HG03280 (cell line): Measurements from ENCODE around the gene FNBP1.
A peak's percentile ranks its signal among the peaks of the same experiment; 100 is the strongest.
"Not testable (repeated sequence)": the region's sequence is repeated elsewhere in the genome, so short reads cannot be mapped to it uniquely, and the experiment has no call there.

Experiments used
- ATAC-seq: cut with Tn5 transposase; IDR thresholded peaks from one replicate; pipeline ENCODE4 v1.9.1; 2021; ENCODE audit warnings: mild to moderate bottlenecking, moderate library complexity; ENCODE audit not compliant: unreplicated experiment

Gene FNBP1

GRCh38 chr9:129895376-129896268 lies 147.4 kb downstream of the FNBP1 start:
- ATAC-seq = no peak

DNA sequence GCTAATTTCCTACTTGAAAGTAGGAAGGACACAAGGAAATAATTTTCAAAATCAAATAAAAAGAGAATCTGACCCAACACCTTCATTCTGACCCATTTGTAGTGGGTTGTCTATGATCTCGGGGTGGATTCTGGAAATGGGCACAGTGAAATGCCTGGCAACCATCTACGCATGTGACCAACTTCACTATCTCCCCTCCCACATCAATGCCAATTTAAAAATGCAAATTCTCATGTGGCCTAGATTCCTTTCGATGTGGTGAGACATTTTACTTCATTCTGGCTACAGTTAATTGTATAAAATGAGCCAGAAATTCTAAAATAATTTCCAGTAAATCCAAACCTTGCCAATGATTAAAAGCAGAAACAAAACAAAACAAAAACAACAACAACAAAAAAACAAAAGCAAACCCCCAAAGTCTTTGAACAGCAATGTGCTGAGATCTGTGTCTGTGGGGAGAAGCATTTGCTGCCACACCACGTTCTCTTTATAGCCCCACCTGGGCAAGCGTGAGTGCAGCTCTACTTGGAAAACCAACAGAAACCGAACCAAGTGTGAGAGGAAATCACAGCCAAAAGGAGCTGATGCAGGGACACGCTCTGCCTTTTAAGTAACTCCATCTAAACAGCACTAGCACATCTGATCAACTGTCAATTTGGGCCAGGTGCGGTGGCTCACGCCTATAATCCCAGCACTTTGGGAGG lies 148.7 kb downstream of the FNBP1 start:
- no peak for ATAC-seq

- ATAC-seq = no peak
Measured at GRCh38 chr9:129891569-129891968, 151.4 kb downstream of the FNBP1 start.

- not testable (repeated sequence) for ATAC-seq
Measured at GRCh38 chr9:129890718-129891299, 152.2 kb downstream of the FNBP1 start.

DNA sequence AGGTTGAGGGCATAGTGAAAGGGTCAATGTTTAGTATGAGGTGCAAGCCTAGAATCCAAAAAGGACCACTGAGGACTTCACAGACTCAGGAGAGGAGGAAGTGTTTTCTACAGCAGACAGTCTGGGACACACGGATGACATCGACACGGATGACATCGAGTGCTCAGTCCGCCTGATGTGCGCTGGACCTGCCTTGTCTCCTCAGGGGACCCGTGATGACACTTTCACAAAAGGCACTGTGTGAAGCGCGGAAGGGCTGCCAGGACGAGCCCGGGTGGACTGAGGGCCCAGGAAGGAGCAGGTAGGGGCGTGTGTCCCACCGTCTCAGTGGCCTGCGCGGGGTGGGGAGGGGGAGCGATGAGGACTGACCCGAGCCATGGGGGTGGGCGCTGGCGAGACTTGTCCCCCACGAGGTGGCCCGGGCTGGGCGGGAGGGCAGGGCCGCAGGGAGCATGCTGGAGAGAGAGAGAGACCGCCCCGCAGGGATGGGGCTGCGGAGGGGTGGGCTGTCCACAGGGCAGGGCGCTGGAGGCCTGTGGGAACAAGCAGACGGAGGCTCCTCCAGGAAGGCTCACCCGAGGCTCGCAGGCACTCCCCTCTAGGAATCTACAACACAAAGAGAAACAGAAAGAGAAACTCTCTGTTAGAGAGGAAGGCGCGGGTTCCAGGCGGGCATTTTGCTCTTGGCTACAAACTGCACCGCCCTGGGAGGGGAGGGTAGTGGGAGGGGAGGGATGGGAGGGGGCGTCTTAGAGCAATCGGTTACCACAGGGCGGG lies 152.9 kb downstream of the FNBP1 start:
- no peak for ATAC-seq

- ATAC-seq = no peak
Measured at GRCh38 chr9:129889122-129889940, 153.7 kb downstream of the FNBP1 start.

DNA sequence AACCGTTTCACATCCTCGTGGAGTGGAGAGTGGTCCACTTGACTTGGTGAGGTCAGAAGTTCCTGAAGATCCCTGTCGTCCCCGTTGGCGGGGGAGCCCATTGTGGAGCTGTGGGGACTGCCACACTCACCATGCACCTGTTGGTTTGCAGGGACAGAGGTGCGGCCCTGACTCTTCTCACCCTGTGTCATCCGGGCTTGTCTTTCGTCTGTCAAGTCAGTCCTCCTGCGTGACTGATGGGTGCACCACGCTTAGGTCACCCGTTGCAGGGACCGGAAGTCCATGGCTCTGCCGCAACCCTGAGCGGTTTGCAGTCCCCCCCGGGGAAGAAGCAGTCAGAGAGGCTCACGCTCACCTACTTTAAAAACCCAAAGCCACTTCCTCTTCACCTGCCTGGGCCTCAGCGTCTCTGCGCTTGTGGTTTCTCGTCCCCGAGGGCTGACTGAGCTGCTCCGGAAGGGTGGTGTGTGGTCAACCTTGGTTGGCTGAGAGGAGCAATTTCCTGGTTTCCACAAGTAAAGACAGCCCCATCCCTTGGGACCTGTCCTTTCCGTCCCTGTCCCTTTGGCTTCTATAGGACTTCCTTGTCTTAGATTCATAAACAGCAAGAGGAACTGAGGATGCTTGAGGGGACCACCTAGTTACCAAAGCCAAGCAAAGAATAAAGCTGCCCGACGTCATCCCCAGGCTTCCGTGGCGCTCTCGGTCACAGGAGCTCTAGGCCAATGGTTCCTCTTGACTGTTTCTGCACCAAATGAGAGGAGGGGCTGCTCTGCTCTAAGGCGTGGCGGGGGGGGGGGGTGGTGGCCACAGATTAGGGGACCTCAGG lies 154.5 kb downstream of the FNBP1 start:
- ATAC-seq = peak; percentile 50

- no peak for ATAC-seq
Measured at GRCh38 chr9:129887334-129888292, 155.4 kb downstream of the FNBP1 start.

DNA sequence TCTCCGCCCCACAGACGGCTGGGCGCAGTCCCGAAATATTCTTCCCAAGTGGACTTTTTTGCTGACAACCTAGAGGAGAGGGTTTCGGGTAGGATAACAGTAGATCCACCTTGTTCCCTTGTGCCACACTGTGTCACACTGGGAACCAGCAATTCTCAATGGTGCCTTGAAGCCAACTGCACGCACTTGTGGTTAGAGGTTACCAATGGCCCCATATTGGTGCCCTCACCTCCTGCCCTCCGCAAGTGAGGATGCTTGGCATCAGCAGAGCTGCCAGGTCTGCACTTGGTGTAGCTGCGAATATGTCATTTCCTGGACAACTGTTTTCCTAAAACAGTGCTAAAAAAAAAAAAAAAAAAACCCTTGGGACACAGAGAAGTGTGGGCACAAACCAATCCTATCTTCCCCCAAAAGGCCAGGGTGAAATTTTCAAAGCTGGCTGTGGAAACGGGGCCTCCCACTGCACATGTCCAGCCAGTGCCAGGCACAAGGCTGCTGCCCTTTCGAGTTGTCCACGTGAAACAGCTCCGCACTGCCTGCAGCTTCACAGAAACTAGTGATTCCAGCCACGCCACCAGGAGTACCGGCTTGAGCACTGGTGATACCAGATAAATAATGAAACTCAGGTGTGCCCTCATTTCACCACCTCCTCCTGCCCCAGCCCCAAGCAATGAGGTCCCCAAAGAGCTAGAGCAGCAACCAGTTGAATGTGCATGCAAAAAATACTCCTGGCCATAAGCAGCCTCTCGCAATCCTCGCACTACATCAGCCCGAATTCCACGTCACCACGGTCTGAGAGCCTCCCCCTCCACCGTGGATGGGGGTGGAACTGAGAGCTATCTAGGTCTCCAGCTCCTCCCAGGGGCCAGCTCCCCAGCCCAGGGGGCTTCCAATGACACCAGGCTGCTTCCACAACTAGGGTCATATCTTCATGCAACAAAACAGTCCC lies 156.5 kb downstream of the FNBP1 start:
- ATAC-seq = no peak

- ATAC-seq = peak; percentile 33
Measured at GRCh38 chr9:129885670-129886106, 157.3 kb downstream of the FNBP1 start.

- ATAC-seq = no peak
Measured at GRCh38 chr9:129885018-129885669, 157.8 kb downstream of the FNBP1 start.

- ATAC-seq = peak; percentile 49
Measured at GRCh38 chr9:129884220-129885017, 158.6 kb downstream of the FNBP1 start.

GRCh38 chr9:129881547-129882324 lies 161.3 kb downstream of the FNBP1 start:
- no peak for ATAC-seq

DNA sequence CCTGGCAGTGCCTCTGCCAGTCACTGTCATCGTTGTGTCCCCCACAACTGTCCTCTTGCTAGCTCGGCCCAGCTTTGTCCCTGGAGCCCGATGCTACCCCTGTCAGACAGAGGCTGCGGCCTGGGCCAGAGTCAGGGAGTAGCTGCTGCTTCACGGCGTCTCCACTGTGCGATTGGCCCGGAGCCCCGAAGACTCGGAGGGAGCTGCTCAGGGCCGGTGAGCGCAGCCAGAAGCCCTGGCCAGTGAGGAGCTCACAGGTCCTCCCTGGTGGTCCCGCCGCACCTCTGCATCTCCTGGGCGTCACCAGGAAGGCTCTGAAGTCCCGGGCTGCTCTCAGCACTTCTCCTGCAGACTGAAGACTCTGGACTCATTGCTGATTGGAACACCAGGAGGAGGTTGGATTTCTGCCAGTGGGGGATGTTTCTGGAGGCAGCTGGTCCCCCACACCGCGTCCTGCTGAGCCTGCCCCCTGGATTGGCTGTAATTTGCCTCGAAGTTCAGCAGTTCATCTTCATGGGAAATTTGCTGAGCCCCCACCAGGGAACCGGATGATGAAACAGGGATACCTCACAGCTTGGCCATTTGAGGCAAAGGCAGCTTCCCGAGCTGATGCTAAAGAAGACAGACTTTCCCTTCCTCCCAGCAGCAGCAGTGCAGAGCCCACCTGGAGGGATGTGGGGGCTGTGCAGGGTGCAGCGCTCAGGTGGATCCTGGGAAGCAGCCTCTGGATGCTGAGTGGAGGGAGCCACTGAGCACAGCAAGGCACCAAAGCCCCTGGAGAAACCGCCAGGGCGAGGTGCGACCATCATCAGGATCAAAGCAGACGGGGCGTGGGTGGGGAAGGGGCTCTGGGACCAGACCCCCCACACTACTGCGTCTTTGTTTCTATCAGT lies 162.1 kb downstream of the FNBP1 start:
- no peak for ATAC-seq
